Astrocyte (in vitro differentiated cells and primary cell): ENCODE data around the gene LARGE1. TPM values are rescaled to one million over a fixed set of nuclear protein-coding genes. Genes with fewer than 3 reads are reported as not detected.

ENCODE experiments used
- DNase-seq: peaks from one replicate; pipeline ENCODE4 v3.0.0-alpha.2; 2010; ENCODE audit warnings: low read depth
- FAIRE-seq: peaks from 2 replicates; lab custom pipeline; 2011; peaks lifted over from hg19 to GRCh38; lab: Jason Lieb, UNC
- H2AFZ ChIP-seq: 2 replicates; pipeline ENCODE4 v1.6.0; 2012; ENCODE audit warnings: low read depth, low read length, inconsistent platforms
- H3K27ac ChIP-seq: 2 replicates; pipeline ENCODE4 v1.5.1; 2011; ENCODE audit warnings: low read depth, low read length, inconsistent platforms
- H3K27me3 ChIP-seq: 2 replicates; pipeline ENCODE4 v1.6.0; 2011; ENCODE audit warnings: low read length, inconsistent platforms; ENCODE audit not compliant: insufficient read depth
- H3K36me3 ChIP-seq: 2 replicates; pipeline ENCODE4 v1.5.1; 2011; ENCODE audit warnings: low read length, inconsistent platforms; ENCODE audit not compliant: insufficient read depth
- H3K4me1 ChIP-seq: 2 replicates; pipeline ENCODE4 v1.5.1; 2011; ENCODE audit warnings: low read length, inconsistent platforms; ENCODE audit not compliant: insufficient read depth
- H3K4me2 ChIP-seq: 2 replicates; pipeline ENCODE4 v1.6.0; 2012; ENCODE audit warnings: low read length, inconsistent platforms
- H3K4me3 ChIP-seq: 2 replicates; pipeline ENCODE4 v1.5.1; 2011; ENCODE audit warnings: low read depth, mild to moderate bottlenecking, low read length, inconsistent platforms; ENCODE audit not compliant: insufficient read depth
- H3K79me2 ChIP-seq: 2 replicates; pipeline ENCODE4 v1.6.0; 2012; ENCODE audit warnings: mild to moderate bottlenecking, low read length, inconsistent platforms; ENCODE audit not compliant: insufficient read depth
- H3K9ac ChIP-seq: 2 replicates; pipeline ENCODE4 v1.6.0; 2012; ENCODE audit warnings: mild to moderate bottlenecking, low read length, inconsistent platforms
- H3K9me3 ChIP-seq: 2 replicates; pipeline ENCODE4 v1.5.1; 2012; ENCODE audit warnings: low read depth, mild to moderate bottlenecking, low read length, inconsistent platforms; ENCODE audit not compliant: insufficient read depth
- H4K20me1 ChIP-seq: 2 replicates; pipeline ENCODE4 v1.6.0; 2012; ENCODE audit warnings: low read length, inconsistent platforms; ENCODE audit not compliant: insufficient read depth
- H3K27ac Mint-ChIP-seq: one replicate; pipeline ENCODE4 v1.8.0; 2021; ENCODE audit warnings: mild to moderate bottlenecking, mixed read lengths; ENCODE audit not compliant: unreplicated experiment
- H3K27me3 Mint-ChIP-seq: one replicate; pipeline ENCODE4 v1.8.0; 2021; ENCODE audit warnings: low read depth, mixed read lengths; ENCODE audit not compliant: unreplicated experiment
- H3K36me3 Mint-ChIP-seq: one replicate; pipeline ENCODE4 v1.8.0; 2021; ENCODE audit warnings: low read depth, mixed read lengths; ENCODE audit not compliant: unreplicated experiment
- H3K4me1 Mint-ChIP-seq: one replicate; pipeline ENCODE4 v1.8.0; 2021; ENCODE audit warnings: low read depth, mixed read lengths; ENCODE audit not compliant: unreplicated experiment
- H3K4me3 Mint-ChIP-seq: one replicate; pipeline ENCODE4 v1.8.0; 2021; ENCODE audit warnings: mild to moderate bottlenecking, moderate library complexity, mixed read lengths; ENCODE audit not compliant: unreplicated experiment
- H3K9me3 Mint-ChIP-seq: one replicate; pipeline ENCODE4 v1.8.0; 2021; ENCODE audit warnings: mild to moderate bottlenecking, mixed read lengths; ENCODE audit not compliant: unreplicated experiment
- EZH2 ChIP-seq: IDR thresholded peaks from 2 replicates; pipeline ENCODE4 v1.6.1; 2012; ENCODE audit warnings: mild to moderate bottlenecking, low read length, inconsistent platforms; ENCODE audit not compliant: insufficient read depth
- total RNA-seq: library from RNA; stranded (reverse); gene quantifications from 2 replicates; pipeline ENCODE4 v1.2.1, GENCODE V29; 2021
- TF ChIP-seq, protein P1 (sequence below): IDR thresholded peaks from 2 replicates; pipeline ENCODE4 v1.5.1; 2011; ENCODE audit warnings: low read depth, mild to moderate bottlenecking, inconsistent platforms, low read length, moderate library complexity; ENCODE audit not compliant: insufficient read depth

The LARGE1 gene
- total RNA-seq, 1 donor from 2014 or later = 92.6 TPM

DNA sequence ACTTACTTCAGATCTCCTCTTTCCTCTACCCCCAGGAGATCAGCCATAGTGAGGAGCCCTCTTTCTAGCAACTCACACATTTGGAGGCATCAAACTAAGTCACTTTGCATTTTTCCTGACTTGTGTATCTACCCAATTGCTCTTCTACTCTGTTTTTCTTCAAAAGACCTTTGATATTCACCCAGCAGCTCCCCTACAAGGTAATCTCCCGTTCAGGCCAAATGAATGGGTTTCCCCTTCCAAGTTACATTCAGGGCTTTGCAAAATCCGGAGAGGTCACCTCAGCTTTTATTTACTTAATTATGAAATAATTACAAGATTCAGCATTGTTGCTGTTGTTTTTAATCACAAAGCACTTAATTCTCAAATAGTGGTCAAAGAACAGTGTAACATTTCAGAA is 6.1 kb downstream of the LARGE1 start:
- TF ChIP-seq, protein P1, sequence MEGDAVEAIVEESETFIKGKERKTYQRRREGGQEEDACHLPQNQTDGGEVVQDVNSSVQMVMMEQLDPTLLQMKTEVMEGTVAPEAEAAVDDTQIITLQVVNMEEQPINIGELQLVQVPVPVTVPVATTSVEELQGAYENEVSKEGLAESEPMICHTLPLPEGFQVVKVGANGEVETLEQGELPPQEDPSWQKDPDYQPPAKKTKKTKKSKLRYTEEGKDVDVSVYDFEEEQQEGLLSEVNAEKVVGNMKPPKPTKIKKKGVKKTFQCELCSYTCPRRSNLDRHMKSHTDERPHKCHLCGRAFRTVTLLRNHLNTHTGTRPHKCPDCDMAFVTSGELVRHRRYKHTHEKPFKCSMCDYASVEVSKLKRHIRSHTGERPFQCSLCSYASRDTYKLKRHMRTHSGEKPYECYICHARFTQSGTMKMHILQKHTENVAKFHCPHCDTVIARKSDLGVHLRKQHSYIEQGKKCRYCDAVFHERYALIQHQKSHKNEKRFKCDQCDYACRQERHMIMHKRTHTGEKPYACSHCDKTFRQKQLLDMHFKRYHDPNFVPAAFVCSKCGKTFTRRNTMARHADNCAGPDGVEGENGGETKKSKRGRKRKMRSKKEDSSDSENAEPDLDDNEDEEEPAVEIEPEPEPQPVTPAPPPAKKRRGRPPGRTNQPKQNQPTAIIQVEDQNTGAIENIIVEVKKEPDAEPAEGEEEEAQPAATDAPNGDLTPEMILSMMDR = no peak
- FAIRE-seq (no peak), DNase-seq (no peak)
- Histone ChIP-seq H3K27me3 (no peaks in the 10 kb centered on the region), H3K27ac (no peak overlapping the region), H3K36me3 (no peaks in the 10 kb centered on the region), H2AFZ (no peak overlapping the region), H3K9me3 (no peaks in the 10 kb centered on the region), H3K4me2 (no peak overlapping the region), H4K20me1 (peaks cover 58% of the 10 kb centered on the region), H3K79me2 (peaks cover 36% of the 10 kb centered on the region), H3K4me1 (peaks cover 2% of the 10 kb centered on the region), H3K9ac (no peak overlapping the region), H3K4me3 (no peak overlapping the region)
- peaks cover 2% of the 10 kb centered on the region for H3K9me3 Mint-ChIP-seq
- H3K36me3 Mint-ChIP-seq = peaks cover 22% of the 10 kb centered on the region
- H3K27me3 Mint-ChIP-seq = no peaks in the 10 kb centered on the region
- H3K4me3 Mint-ChIP-seq = no peak overlapping the region
- H3K27ac Mint-ChIP-seq = no peak overlapping the region
- peaks cover 29% of the 10 kb centered on the region for H3K4me1 Mint-ChIP-seq

- Mint-ChIP-seq H3K4me3 (no peak overlapping the region), H3K27me3 (no peaks in the 10 kb centered on the region), H3K9me3 (peaks cover 2% of the 10 kb centered on the region), H3K4me1 (peaks cover 35% of the 10 kb centered on the region), H3K27ac (no peak overlapping the region), H3K36me3 (peaks cover 21% of the 10 kb centered on the region)
- Histone ChIP-seq H3K27ac (no peak overlapping the region), H3K4me3 (no peak overlapping the region), H3K27me3 (no peaks in the 10 kb centered on the region), H2AFZ (no peak overlapping the region), H3K9me3 (no peaks in the 10 kb centered on the region), H3K4me2 (no peak overlapping the region), H4K20me1 (peaks cover 51% of the 10 kb centered on the region), H3K36me3 (no peaks in the 10 kb centered on the region), H3K4me1 (peaks cover 7% of the 10 kb centered on the region), H3K79me2 (peaks cover 31% of the 10 kb centered on the region), H3K9ac (no peak overlapping the region)
- FAIRE-seq = no peak
- TF ChIP-seq, protein P1 = no peak
- TF ChIP-seq EZH2 = no peak
- no peak for DNase-seq
Observed at GRCh38 chr22:33913188-33913587, 7.1 kb downstream of the LARGE1 start.

DNA sequence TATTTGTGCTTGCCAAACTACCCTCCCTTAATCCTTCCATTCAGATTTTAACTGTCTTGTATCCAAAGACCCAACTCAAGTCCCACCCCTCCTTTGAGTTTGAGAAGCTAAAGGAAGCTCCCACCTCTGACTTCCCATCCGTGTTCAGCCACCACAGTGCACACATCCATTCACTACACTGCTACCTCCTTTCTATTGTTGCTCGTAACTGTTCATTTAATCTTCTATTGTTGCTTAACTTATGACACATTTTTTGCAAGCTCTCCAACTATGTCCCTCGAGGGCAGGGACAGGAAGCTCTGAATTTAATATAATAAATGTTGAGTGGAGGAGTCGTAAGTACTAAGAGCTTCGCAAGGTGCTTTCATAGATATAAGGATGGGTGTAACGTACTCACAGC is 10.4 kb downstream of the LARGE1 start:
- H3K27ac ChIP-seq = no peak overlapping the region
- TF ChIP-seq, protein P1 = no peak
- TF ChIP-seq EZH2 = no peak
- no peak for FAIRE-seq

More for the DNA sequence above, 10.4 kb downstream of the LARGE1 start:
- Mint-ChIP-seq H3K27ac (no peak overlapping the region), H3K9me3 (peaks cover 2% of the 10 kb centered on the region), H3K4me3 (no peak overlapping the region), H3K27me3 (no peaks in the 10 kb centered on the region), H3K36me3 (peaks cover 19% of the 10 kb centered on the region), H3K4me1 (peaks cover 27% of the 10 kb centered on the region)
- DNase-seq = no peak
- Histone ChIP-seq H3K4me2 (no peak overlapping the region), H4K20me1 (peaks cover 31% of the 10 kb centered on the region), H2AFZ (no peak overlapping the region), H3K4me3 (no peak overlapping the region), H3K4me1 (peaks cover 7% of the 10 kb centered on the region), H3K9ac (no peak overlapping the region), H3K79me2 (peaks cover 27% of the 10 kb centered on the region), H3K27me3 (no peaks in the 10 kb centered on the region), H3K36me3 (no peaks in the 10 kb centered on the region), H3K9me3 (no peaks in the 10 kb centered on the region)
